ENCODE results near the gene EPAS1. TPM values are rescaled to one million over a fixed set of nuclear protein-coding genes. Genes with fewer than 3 reads are reported as not detected.

Gene EPAS1
- total and polyA plus RNA-seq, 4 donors = 26.2 to 193 (median 61.1) TPM

GRCh38 chr2:46375566-46376125, 78.4 kb downstream of the EPAS1 start:
- no peaks in the 10 kb centered on the region for H3K27me3 ChIP-seq (ENCODE audit: control insufficient read depth in 4 of 4, insufficient read depth in 4 of 4, low read length in 3 of 4)
- peak overlapping the region in 1 of 2 donors; percentile 7 for H3K27ac ChIP-seq (ENCODE audit: low read depth in 1 of 2, low read length in 2 of 2)
- H3K4me1 ChIP-seq (ENCODE audit: control insufficient read depth in 4 of 4, insufficient read depth in 4 of 4, low read length in 3 of 4) = no peaks in the 10 kb centered on the region
- no peak for DNase-seq (ENCODE audit: low spot score)
- H3K36me3 ChIP-seq (ENCODE audit: control insufficient read depth in 4 of 4, insufficient read depth in 3 of 4, low read depth in 1 of 4, low read length in 3 of 4) = peaks cover 33 to 99% (median 92%) of the 10 kb centered on the region in 4 donors
- no peak for TF ChIP-seq YY1 (IDR thresholded peaks at IDR 0.05)
- TF ChIP-seq ZBTB33 (IDR thresholded peaks at IDR 0.05) = no peak
- TF ChIP-seq CTCF (IDR thresholded peaks at IDR 0.05; ENCODE audit: low read depth, low read length, missing input control) = no peak
- TF ChIP-seq MAX (IDR thresholded peaks at IDR 0.05) = no peak
- no peak for TF ChIP-seq HNF4A (conservative IDR thresholded peaks at IDR 0.05)
- no peak for TF ChIP-seq HNF4G (IDR thresholded peaks at IDR 0.05)
- TF ChIP-seq SP1 (IDR thresholded peaks at IDR 0.05) = no peak
- TF ChIP-seq GABPA (IDR thresholded peaks at IDR 0.05 in 1 of 2, conservative IDR thresholded peaks at IDR 0.05 in 1 of 2) = no peak
- TF ChIP-seq JUND (IDR thresholded peaks at IDR 0.05) = no peak
- no peak for TF ChIP-seq EGR1 (IDR thresholded peaks at IDR 0.05; ENCODE audit: low read depth in 2 of 2)
- no peak for TF ChIP-seq FOXA1 (IDR thresholded peaks at IDR 0.05)
- no peak for TF ChIP-seq FOXA2 (IDR thresholded peaks at IDR 0.05)
- TF ChIP-seq NR2F2 (IDR thresholded peaks at IDR 0.05) = no peak
- TF ChIP-seq TAF1 (conservative IDR thresholded peaks at IDR 0.05) = no peak
- no peak for TF ChIP-seq RXRA (IDR thresholded peaks at IDR 0.05)
- TF ChIP-seq ATF3 (IDR thresholded peaks at IDR 0.05) = no peak
- no peak for TF ChIP-seq REST (IDR thresholded peaks at IDR 0.05)
- TF ChIP-seq RAD21 (IDR thresholded peaks at IDR 0.05) = no peak
- H3K4me3 ChIP-seq (ENCODE audit: low read depth in 1 of 3, low read length in 3 of 3) = no peak overlapping the region
- H3K9me3 ChIP-seq (ENCODE audit: control insufficient read depth in 4 of 4, low read length in 3 of 4) = no peaks in the 10 kb centered on the region
- WGBS = 91% methylated on average over 12 of the region's 12 CpGs
- H3K9ac ChIP-seq (ENCODE audit: low read depth in 1 of 2, low read length in 2 of 2) = no peak overlapping the region

Measured in liver (tissue), 9 donors.